Lung (tissue), 12 donors: ENCODE measurements around the gene CPLANE2. TPM values are rescaled to one million over a fixed set of nuclear protein-coding genes. Genes with fewer than 3 reads are reported as not detected.

Experiments used
- ATAC-seq: fragments of 200-7000 bp; cut with Tn5 transposase; one replicate; pipeline ENCODE4 v1.9.1; 2020; ENCODE audit warnings: moderate number of reproducible peaks; ENCODE audit not compliant: insufficient read depth, low FRiP score
- DNase-seq, 3 donors: peaks; one replicate each; pipeline ENCODE4 v3.0.0-alpha.2; 2013 to 2017
- H3K27ac ChIP-seq, 2 donors: one replicate each; pipeline ENCODE4 v1.5.1; 2013; ENCODE audit warnings: mild to moderate bottlenecking in 2 of 2, moderate library complexity in 2 of 2, control low read depth in 1 of 2, inconsistent platforms in 1 of 2, low read depth in 1 of 2, low read length in 1 of 2
- H3K27me3 ChIP-seq, 3 donors: one replicate each; pipeline ENCODE4 v1.5.1; 2013; ENCODE audit warnings: low read length in 2 of 3; ENCODE audit not compliant: control insufficient read depth in 3 of 3, insufficient read depth in 3 of 3
- H3K36me3 ChIP-seq, 4 donors: one replicate each; pipeline ENCODE4 v1.5.1; 2013; ENCODE audit warnings: low read length in 4 of 4, mild to moderate bottlenecking in 1 of 4, moderate library complexity in 1 of 4; ENCODE audit not compliant: control insufficient read depth in 4 of 4, insufficient read depth in 4 of 4
- H3K4me1 ChIP-seq, 5 donors: one replicate each; pipeline ENCODE4 v1.5.1; 2013; ENCODE audit warnings: low read length in 5 of 5, mild to moderate bottlenecking in 2 of 5, moderate library complexity in 1 of 5; ENCODE audit not compliant: control insufficient read depth in 5 of 5, insufficient read depth in 5 of 5
- H3K4me3 ChIP-seq: one replicate; pipeline ENCODE4 v1.5.1; 2013; ENCODE audit warnings: mild to moderate bottlenecking, control low read depth, moderate library complexity
- H3K9ac ChIP-seq, 2 donors: one replicate each; pipeline ENCODE4 v1.5.1; 2013; ENCODE audit warnings: low read length in 2 of 2, control low read depth in 1 of 2; ENCODE audit not compliant: insufficient read depth in 1 of 2
- H3K9me3 ChIP-seq, 4 donors: one replicate each; pipeline ENCODE4 v1.5.1; 2013; ENCODE audit warnings: low read length in 3 of 4, mild to moderate bottlenecking in 1 of 4, moderate library complexity in 1 of 4; ENCODE audit not compliant: control insufficient read depth in 4 of 4, insufficient read depth in 3 of 4
- CTCF ChIP-seq: IDR thresholded peaks from 2 replicates; pipeline ENCODE4 v1.5.1; 2012; ENCODE audit warnings: mild to moderate bottlenecking; ENCODE audit errors: control extremely low read depth, extremely low read depth
- WGBS, 2 donors: extraction: QIAGEN DNeasy Blood & Tissue Kit; methylation state at CpG; one replicate each; pipeline ENCODE4 v1.1.7; 2013; 5-methylcytosine and 5-hydroxymethylcytosine counted together
- polyA plus RNA-seq, 2 donors: library from polyadenylated mRNA; stranded (reverse); fragments of 200-250 nt; gene quantifications; one replicate each; pipeline ENCODE4 v1.2.1, GENCODE V29; 2013
- total RNA-seq, 2 donors: library from RNA; depleted of rRNA in 1 of 2; stranded (reverse); fragments of >200 nt in 1 of 2; gene quantifications; one replicate each; pipeline ENCODE4 v1.2.1, GENCODE V29; 2014 to 2021
- donor health status: control.
- donor health status: control.
- donor health status: Bipolar disorder and iron deficiency.
- donor health status: healthy.
- donor health status: DM: yes; HTN: yes; CAD: no.

CPLANE2 gene
- total and polyA plus RNA-seq, 4 donors: 4.5 to 13.7 (median 5.6) TPM

DNA sequence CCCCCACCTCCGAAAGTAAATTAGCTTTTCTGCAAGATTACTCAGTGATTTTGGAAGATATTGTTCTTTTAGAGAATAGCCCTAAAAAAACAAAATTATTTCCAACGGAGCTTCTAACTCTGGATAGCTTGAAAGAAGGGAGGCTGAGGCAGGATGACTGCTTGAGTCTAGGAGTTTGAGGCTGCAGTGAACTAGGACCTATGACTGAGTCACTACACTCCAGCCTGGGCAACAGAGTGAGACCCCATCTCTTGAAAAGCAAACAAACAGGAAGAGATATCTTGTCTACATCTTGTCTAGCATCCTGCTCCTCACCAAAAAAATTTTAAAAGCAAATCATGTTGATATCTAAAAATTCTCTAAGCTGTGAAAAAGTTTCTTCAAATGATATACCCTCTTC, 42.2 kb upstream of the CPLANE2 start:
- DNase-seq (no peak), ATAC-seq (no peak)
- Histone ChIP-seq H3K27ac (no peak overlapping the region), H3K4me3 (no peak overlapping the region), H3K9ac (no peak overlapping the region), H3K4me1 (peaks cover 0 to 6% (median 0%) of the 10 kb centered on the region in 5 donors), H3K9me3 (no peaks in the 10 kb centered on the region), H3K27me3 (no peaks in the 10 kb centered on the region), H3K36me3 (peaks cover 0 to 2% (median under 1%) of the 10 kb centered on the region in 4 donors)
- 46 to 74% methylated on average over 2 of the region's 2 CpGs for WGBS, 2 donors
- no peak for TF ChIP-seq CTCF

- TF ChIP-seq CTCF: no peak
- H3K4me1 ChIP-seq: peaks cover 0 to 6% (median 0%) of the 10 kb centered on the region in 5 donors
- H3K4me3 ChIP-seq: no peak overlapping the region
- H3K9ac ChIP-seq: no peak overlapping the region
- H3K36me3 ChIP-seq: peaks cover 0 to 2% (median under 1%) of the 10 kb centered on the region in 4 donors
- WGBS, 2 donors: 80 to 89% methylated on average over 6 of the region's 6 CpGs
- H3K27ac ChIP-seq: no peak overlapping the region
- no peaks in the 10 kb centered on the region for H3K9me3 ChIP-seq
- ATAC-seq (no peak), DNase-seq (no peak)
- H3K27me3 ChIP-seq: no peaks in the 10 kb centered on the region
Measured at GRCh38 chr1:16276302-16277030, 39.5 kb upstream of the CPLANE2 start.

DNA sequence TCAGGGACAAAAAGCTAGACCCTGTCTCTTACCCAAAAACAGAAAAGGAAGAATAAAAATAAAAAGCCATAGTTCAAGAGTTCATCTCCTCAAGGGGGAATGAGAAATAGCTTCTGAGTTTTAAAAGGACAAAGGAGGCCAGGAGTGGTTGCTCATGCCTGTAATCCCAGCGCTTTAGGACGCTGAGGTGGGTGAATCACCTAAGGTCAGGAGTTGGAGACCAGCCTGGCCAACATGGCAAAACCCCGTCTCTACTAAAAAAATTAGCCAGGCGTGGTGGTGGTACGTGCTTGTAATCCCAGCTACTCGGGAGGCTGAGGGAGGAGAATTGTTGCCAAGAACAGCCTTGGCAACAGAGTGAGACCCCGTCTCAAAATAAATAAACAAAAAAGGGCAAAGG, 38.6 kb upstream of the CPLANE2 start:
- Histone ChIP-seq H3K9ac (no peak overlapping the region), H3K36me3 (peaks cover 0 to 2% (median 0%) of the 10 kb centered on the region in 4 donors), H3K4me1 (peaks cover 0 to 6% (median 0%) of the 10 kb centered on the region in 5 donors), H3K9me3 (no peaks in the 10 kb centered on the region), H3K27ac (no peak overlapping the region), H3K4me3 (no peak overlapping the region), H3K27me3 (no peaks in the 10 kb centered on the region)
- DNase-seq (no peak), ATAC-seq (no peak)
- no peak for TF ChIP-seq CTCF
- WGBS, 2 donors: 86 to 91% methylated on average over 7 of the region's 7 CpGs
